Measurements from ENCODE around the gene ZCCHC7.

The ZCCHC7 gene

GRCh38 chr9:37350486-37351190, 230.3 kb downstream of the ZCCHC7 start:
- Histone ChIP-seq H3K27me3 (no peaks in the 10 kb centered on the region), H3K4me3 (ENCODE audit: low read depth in 1 of 2, low read length in 1 of 2) (no peak overlapping the region), H3K27ac (no peak overlapping the region), H3K9me3 (no peaks in the 10 kb centered on the region), H3K36me3 (peaks cover 10% of the 10 kb centered on the region), H3K4me1 (ENCODE audit: control insufficient read depth in 1 of 2, insufficient read depth in 1 of 2, low read depth in 1 of 2, low read length in 1 of 2) (peaks cover 0 to under 1% of the 10 kb centered on the region in 2 experiments)
- TF ChIP-seq CTCF (IDR thresholded peaks at IDR 0.05): no peak

GRCh38 chr9:37353791-37354190, 233.4 kb downstream of the ZCCHC7 start:
- Histone ChIP-seq H3K27ac (no peak overlapping the region), H3K4me3 (ENCODE audit: low read depth in 1 of 2, low read length in 1 of 2) (no peak overlapping the region), H3K27me3 (no peaks in the 10 kb centered on the region), H3K4me1 (ENCODE audit: control insufficient read depth in 1 of 2, insufficient read depth in 1 of 2, low read depth in 1 of 2, low read length in 1 of 2) (no peaks in the 10 kb centered on the region), H3K36me3 (peaks cover 14% of the 10 kb centered on the region), H3K9me3 (no peaks in the 10 kb centered on the region)
- no peak for TF ChIP-seq CTCF (IDR thresholded peaks at IDR 0.05)

GRCh38 chr9:37362430-37362829, 242.1 kb downstream of the ZCCHC7 start:
- no peak for TF ChIP-seq CTCF (IDR thresholded peaks at IDR 0.05)
- Histone ChIP-seq H3K4me1 (ENCODE audit: control insufficient read depth in 1 of 2, insufficient read depth in 1 of 2, low read depth in 1 of 2, low read length in 1 of 2) (peaks cover 0 to 7% of the 10 kb centered on the region in 2 experiments), H3K27ac (no peak overlapping the region), H3K27me3 (no peaks in the 10 kb centered on the region), H3K9me3 (no peaks in the 10 kb centered on the region), H3K36me3 (no peaks in the 10 kb centered on the region), H3K4me3 (ENCODE audit: low read depth in 1 of 2, low read length in 1 of 2) (no peak overlapping the region)

- no peaks in the 10 kb centered on the region for H3K27me3 ChIP-seq
- no peaks in the 10 kb centered on the region for H3K36me3 ChIP-seq
- TF ChIP-seq CTCF (IDR thresholded peaks at IDR 0.05): no peak
Measured at GRCh38 chr9:37363124-37363523, 242.8 kb downstream of the ZCCHC7 start.

GRCh38 chr9:37364136-37364535, 243.8 kb downstream of the ZCCHC7 start:
- H3K27me3 ChIP-seq: no peaks in the 10 kb centered on the region
- no peak overlapping the region for H3K4me3 ChIP-seq (ENCODE audit: low read depth in 1 of 2, low read length in 1 of 2)
- H3K27ac ChIP-seq: no peak overlapping the region
- H3K36me3 ChIP-seq: no peaks in the 10 kb centered on the region
- H3K9me3 ChIP-seq: no peaks in the 10 kb centered on the region
- peaks cover 0 to 7% of the 10 kb centered on the region in 2 experiments for H3K4me1 ChIP-seq (ENCODE audit: control insufficient read depth in 1 of 2, insufficient read depth in 1 of 2, low read depth in 1 of 2, low read length in 1 of 2)
- no peak for TF ChIP-seq CTCF (IDR thresholded peaks at IDR 0.05)

More at GRCh38 chr9:37363124-37363523, 242.8 kb downstream of the ZCCHC7 start:
- H3K4me3 ChIP-seq (ENCODE audit: low read depth in 1 of 2, low read length in 1 of 2): no peak overlapping the region
- peaks cover 0 to 7% of the 10 kb centered on the region in 2 experiments for H3K4me1 ChIP-seq (ENCODE audit: control insufficient read depth in 1 of 2, insufficient read depth in 1 of 2, low read depth in 1 of 2, low read length in 1 of 2)
- no peaks in the 10 kb centered on the region for H3K9me3 ChIP-seq
- H3K27ac ChIP-seq: no peak overlapping the region

Measured in neutrophil (primary cell).